Common myeloid progenitor, CD34-positive (primary cell): ENCODE results near the gene ZSCAN4.

Source experiments
- CTCF ChIA-PET: fragments of 350-600 bp; sonication (Branson Sonifier 250); formaldehyde crosslinking; loops from one replicate; lab custom pipeline; 2021; ENCODE audit warnings: antibody characterized with exemption; lab: Charles Lee
- POLR2A ChIA-PET: fragments of 350-600 bp; sonication (Branson Sonifier 250); formaldehyde crosslinking; loops from one replicate; lab custom pipeline; 2021; ENCODE audit warnings: antibody characterized with exemption; lab: Charles Lee
- DNase-seq, 3 donors: peaks; one replicate each; pipeline versions ENCODE4 v3.0.0 to v3.0.0-alpha.2; 2013
- H3K27ac ChIP-seq, 2 experiments: 1 replicate in 1 of 2; 2 replicates in 1 of 2; pipeline ENCODE4 v1.7.0; 2013; ENCODE audit warnings: inconsistent platforms in 2 of 2, low read length in 2 of 2, mild to moderate bottlenecking in 2 of 2, low read depth in 1 of 2, moderate library complexity in 1 of 2; ENCODE audit not compliant: severe bottlenecking in 2 of 2, insufficient read depth in 1 of 2, poor library complexity in 1 of 2
- H3K27me3 ChIP-seq, 5 experiments: replicated peaks in 2 of 5; 1 replicate in 3 of 5; 2 replicates in 2 of 5; pipeline versions ENCODE4 v1.6.1 to v1.7.0; 2013; ENCODE audit warnings: low read length in 4 of 5, mild to moderate bottlenecking in 2 of 5, moderate library complexity in 2 of 5, inconsistent platforms in 1 of 5; ENCODE audit not compliant: insufficient read depth in 5 of 5, control insufficient read depth in 4 of 5
- H3K36me3 ChIP-seq, 4 experiments: 1 replicate in 2 of 4; 2 replicates in 2 of 4; pipeline versions ENCODE4 v1.6.1 to v1.7.0; 2013; ENCODE audit warnings: low read length in 3 of 4, control low read depth in 1 of 4, mild to moderate bottlenecking in 1 of 4; ENCODE audit not compliant: control insufficient read depth in 4 of 4, insufficient read depth in 4 of 4
- H3K4me1 ChIP-seq, 4 experiments: 1 replicate in 3 of 4; 2 replicates in 1 of 4; pipeline versions ENCODE4 v1.6.1 to v1.7.1; 2013; ENCODE audit warnings: low read length in 3 of 4, mild to moderate bottlenecking in 3 of 4, control low read depth in 1 of 4, inconsistent platforms in 1 of 4, moderate library complexity in 1 of 4; ENCODE audit not compliant: control insufficient read depth in 4 of 4, insufficient read depth in 4 of 4; ENCODE audit errors: control extremely low read depth in 1 of 4
- H3K4me3 ChIP-seq, 7 experiments: 1 replicate in 4 of 7; 2 replicates in 3 of 7; pipeline versions ENCODE4 v1.5.1 to v1.7.0; 2013; ENCODE audit warnings: mild to moderate bottlenecking in 7 of 7, low read length in 6 of 7, moderate library complexity in 6 of 7, inconsistent platforms in 2 of 7, low read depth in 2 of 7, control low read depth in 1 of 7; ENCODE audit not compliant: insufficient read depth in 4 of 7, control insufficient read depth in 1 of 7; ENCODE audit errors: extremely low read depth in 1 of 7
- H3K9me3 ChIP-seq, 5 experiments: 1 replicate in 4 of 5; 2 replicates in 1 of 5; pipeline versions ENCODE4 v1.6.1 to v1.7.1; 2013; ENCODE audit warnings: low read length in 4 of 5, mild to moderate bottlenecking in 2 of 5, inconsistent platforms in 1 of 5, low read depth in 1 of 5, moderate library complexity in 1 of 5; ENCODE audit not compliant: control insufficient read depth in 4 of 5, insufficient read depth in 2 of 5; ENCODE audit errors: control extremely low read depth in 1 of 5
- WGBS: methylation state at CpG from one replicate; pipeline ENCODE4 v1.1.5; 2013; ENCODE audit not compliant: insufficient coverage; 5-methylcytosine and 5-hydroxymethylcytosine counted together

Gene ZSCAN4

GRCh38 chr19:57656346-57656745 is 12.4 kb upstream of the ZSCAN4 start:
- no peaks in the 10 kb centered on the region for H3K36me3 ChIP-seq
- POLR2A ChIA-PET, result no interaction called here
- H3K9me3 ChIP-seq, result peaks cover 0 to 28% (median 11%) of the 10 kb centered on the region in 5 experiments
- H3K4me3 ChIP-seq, result no peak overlapping the region
- no peak for DNase-seq
- no CpG with 5 or more reads among the region's 1 CpG for WGBS
- CTCF ChIA-PET, result no interaction called here
- H3K27me3 ChIP-seq, result peaks cover 0 to 16% (median 9%) of the 10 kb centered on the region in 5 experiments
- peaks cover 0 to 7% (median under 1%) of the 10 kb centered on the region in 4 experiments for H3K4me1 ChIP-seq
- H3K27ac ChIP-seq, result no peak overlapping the region

GRCh38 chr19:57664269-57665127 is 4.2 kb upstream of the ZSCAN4 start:
- Histone ChIP-seq H3K4me1 (peaks cover 0 to 13% (median 10%) of the 10 kb centered on the region in 4 experiments), H3K36me3 (no peaks in the 10 kb centered on the region), H3K9me3 (no peaks in the 10 kb centered on the region), H3K27ac (no peak overlapping the region), H3K4me3 (peak overlapping the region; percentile 16 to 73 (median 59)), H3K27me3 (peaks cover 2 to 38% (median 13%) of the 10 kb centered on the region in 5 experiments)
- ChIA-PET CTCF (interaction anchor here (0.6 kb wide), 1 partner anchor 8 kb away, joined by 3 read pairs; no protein-coding TSS in a partner anchor), POLR2A (interaction anchor here (1.3 kb wide), 1 partner anchor 17 kb away, joined by 4 read pairs; the partner anchor contains the start of gene ZNF551)
- peak; percentile 11 to 61 (median 43) for DNase-seq
- WGBS, result 4% methylated on average over 62 of the region's 64 CpGs

- Histone ChIP-seq H3K27me3 (peaks cover 2 to 33% (median 11%) of the 10 kb centered on the region in 5 experiments), H3K36me3 (no peaks in the 10 kb centered on the region), H3K4me3 (no peak overlapping the region), H3K4me1 (peaks cover 0 to 13% (median 10%) of the 10 kb centered on the region in 4 experiments), H3K9me3 (no peaks in the 10 kb centered on the region), H3K27ac (no peak overlapping the region)
- POLR2A ChIA-PET, result interaction anchor here (1.3 kb wide), 1 partner anchor 16 kb away, joined by 4 read pairs; the partner anchor contains the start of gene ZNF551
- DNase-seq, result no peak
- WGBS, result 100% methylated on average over 3 of the region's 9 CpGs
- CTCF ChIA-PET, result interaction anchor here (1.0 kb wide), 1 partner anchor 17 kb away, joined by 5 read pairs; the partner anchor contains the start of gene ZNF551
Measured at GRCh38 chr19:57665261-57665806, 3.4 kb upstream of the ZSCAN4 start.

GRCh38 chr19:57667228-57667627 is 1.5 kb upstream of the ZSCAN4 start:
- H3K27me3 ChIP-seq, result peaks cover 2 to 28% (median 6%) of the 10 kb centered on the region in 5 experiments
- no peak overlapping the region for H3K4me3 ChIP-seq
- peaks cover 0 to 13% (median 10%) of the 10 kb centered on the region in 4 experiments for H3K4me1 ChIP-seq
- POLR2A ChIA-PET, result no interaction called here
- DNase-seq, result no peak
- H3K9me3 ChIP-seq, result no peaks in the 10 kb centered on the region
- no peak overlapping the region for H3K27ac ChIP-seq
- WGBS, result 100% methylated on average over 1 of the region's 1 CpG
- H3K36me3 ChIP-seq, result no peaks in the 10 kb centered on the region
- CTCF ChIA-PET, result no interaction called here

GRCh38 chr19:57671124-57671895 is 2.6 kb downstream of the ZSCAN4 start:
- WGBS, result 81% methylated on average over 6 of the region's 7 CpGs
- Histone ChIP-seq H3K9me3 (no peaks in the 10 kb centered on the region), H3K27ac (no peak overlapping the region), H3K36me3 (no peaks in the 10 kb centered on the region), H3K4me3 (no peak overlapping the region), H3K27me3 (peaks cover 0 to 4% (median 3%) of the 10 kb centered on the region in 5 experiments), H3K4me1 (no peaks in the 10 kb centered on the region)
- no peak for DNase-seq
- ChIA-PET POLR2A (no interaction called here), CTCF (interaction anchor here (0.6 to 1.9 kb wide), 4 partner anchors 9 to 513 kb away, joined by 3 to 4 read pairs (median 3); no protein-coding TSS in a partner anchor)

- Histone ChIP-seq H3K27me3 (peaks cover 0 to 3% (median 1%) of the 10 kb centered on the region in 5 experiments), H3K36me3 (no peaks in the 10 kb centered on the region), H3K4me1 (no peaks in the 10 kb centered on the region), H3K27ac (no peak overlapping the region), H3K9me3 (no peaks in the 10 kb centered on the region), H3K4me3 (no peak overlapping the region)
- ChIA-PET POLR2A (no interaction called here), CTCF (interaction anchor here (0.6 kb wide), 1 partner anchor 8 kb away, joined by 3 read pairs; no protein-coding TSS in a partner anchor)
- DNase-seq, result no peak
- no CpG with 5 or more reads among the region's 4 CpGs for WGBS
Measured at GRCh38 chr19:57672466-57672865, 3.7 kb downstream of the ZSCAN4 start.
